ENCODE measurements around the gene ALDH1A3.

DNA sequence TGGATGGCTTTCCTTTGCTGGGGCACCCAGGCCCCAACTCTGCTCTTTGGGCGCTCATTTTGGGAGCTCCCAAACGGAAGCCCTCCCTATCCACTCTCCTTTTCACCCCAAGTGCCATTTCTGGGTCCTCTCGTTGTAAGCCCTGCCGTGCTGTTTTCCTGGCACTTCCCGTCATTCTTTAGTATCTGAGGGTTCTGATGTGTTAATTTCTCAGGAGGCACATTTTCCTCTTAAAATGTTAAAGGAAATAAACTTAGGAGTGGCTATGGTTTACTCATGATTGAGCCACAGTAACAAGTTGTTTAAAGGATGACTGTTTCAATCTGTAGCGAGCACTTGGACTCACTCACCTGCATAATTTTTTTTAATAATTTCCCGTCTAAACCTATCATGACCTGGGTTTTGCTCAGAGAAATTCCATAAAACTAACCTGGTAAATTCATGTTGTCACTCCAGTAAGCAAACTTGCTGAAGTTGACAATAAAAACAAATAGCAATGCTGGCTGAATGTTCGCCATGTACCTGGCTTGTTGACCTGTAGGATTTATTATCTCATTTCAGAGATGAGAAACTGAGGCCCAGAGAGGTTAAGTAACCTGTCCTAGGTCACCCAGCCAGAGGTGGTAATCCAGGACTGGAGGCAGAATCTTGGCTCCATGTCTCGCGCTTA lies 10.6 kb downstream of the ALDH1A3 start:
- TF ChIP-seq REST (IDR thresholded peaks at IDR 0.05; ENCODE audit: insufficient replicate concordance, low read depth), result no peak
- TF ChIP-seq, protein P1, sequence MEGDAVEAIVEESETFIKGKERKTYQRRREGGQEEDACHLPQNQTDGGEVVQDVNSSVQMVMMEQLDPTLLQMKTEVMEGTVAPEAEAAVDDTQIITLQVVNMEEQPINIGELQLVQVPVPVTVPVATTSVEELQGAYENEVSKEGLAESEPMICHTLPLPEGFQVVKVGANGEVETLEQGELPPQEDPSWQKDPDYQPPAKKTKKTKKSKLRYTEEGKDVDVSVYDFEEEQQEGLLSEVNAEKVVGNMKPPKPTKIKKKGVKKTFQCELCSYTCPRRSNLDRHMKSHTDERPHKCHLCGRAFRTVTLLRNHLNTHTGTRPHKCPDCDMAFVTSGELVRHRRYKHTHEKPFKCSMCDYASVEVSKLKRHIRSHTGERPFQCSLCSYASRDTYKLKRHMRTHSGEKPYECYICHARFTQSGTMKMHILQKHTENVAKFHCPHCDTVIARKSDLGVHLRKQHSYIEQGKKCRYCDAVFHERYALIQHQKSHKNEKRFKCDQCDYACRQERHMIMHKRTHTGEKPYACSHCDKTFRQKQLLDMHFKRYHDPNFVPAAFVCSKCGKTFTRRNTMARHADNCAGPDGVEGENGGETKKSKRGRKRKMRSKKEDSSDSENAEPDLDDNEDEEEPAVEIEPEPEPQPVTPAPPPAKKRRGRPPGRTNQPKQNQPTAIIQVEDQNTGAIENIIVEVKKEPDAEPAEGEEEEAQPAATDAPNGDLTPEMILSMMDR (IDR thresholded peaks at IDR 0.05; ENCODE audit: insufficient read depth, low read length), result no peak

All from HL-60 (cell line).